Ovary (tissue), 9 donors: ENCODE data around the gene SLC5A6. TPM values are rescaled to one million over a fixed set of nuclear protein-coding genes. Genes with fewer than 3 reads are reported as not detected.

Experiments used
- DNase-seq, 5 donors: peaks; one replicate each; pipeline ENCODE4 v3.0.0-alpha.2; 2019 to 2020
- H3K27ac ChIP-seq, 2 donors: fragments of 200-600 bp; one replicate each; pipeline versions ENCODE4 v1.5.1 to v1.8.0; 2019 to 2022
- H3K27me3 ChIP-seq: fragments of 200-600 bp; one replicate; pipeline ENCODE4 v1.8.0; 2022
- H3K36me3 ChIP-seq: fragments of 200-600 bp; sonication (generic); one replicate; pipeline ENCODE4 v1.5.1; 2019
- H3K4me1 ChIP-seq: one replicate; pipeline ENCODE4 v1.8.1; 2013; ENCODE audit warnings: mild to moderate bottlenecking, moderate library complexity; ENCODE audit not compliant: insufficient read depth
- H3K4me3 ChIP-seq: fragments of 200-600 bp; sonication (generic); one replicate; pipeline ENCODE4 v1.5.1; 2017
- H3K9me3 ChIP-seq, 2 donors: fragments of 200-600 bp in 1 of 2; sonication (generic) in 1 of 2; one replicate each; pipeline versions ENCODE4 v1.5.1 to v1.8.1; 2013 to 2019; ENCODE audit warnings: mild to moderate bottlenecking in 1 of 2, moderate library complexity in 1 of 2
- EP300 ChIP-seq: sonication (generic); formaldehyde crosslinking; IDR thresholded peaks from one replicate; pipeline ENCODE4 v1.6.1; 2017; ENCODE audit warnings: antibody characterized with exemption
- POLR2A ChIP-seq: fragments of 450-650 bp; IDR thresholded peaks from one replicate; pipeline ENCODE4 v1.6.1; 2017; ENCODE audit warnings: antibody characterized with exemption, mild to moderate bottlenecking, moderate library complexity
- WGBS, 3 donors: extraction: QIAGEN DNeasy Blood & Tissue Kit in 1 of 3; methylation state at CpG; one replicate each; pipeline versions ENCODE4 v1.1.5 to v1.1.7; 2013 to 2017; 5-methylcytosine and 5-hydroxymethylcytosine counted together
- intact Hi-C, 4 donors: fragments of 100-400 bp; cut with DNase I; formaldehyde crosslinking; loops; one replicate each; pipeline versions ENCODE4 v1.11.0 to v1.15.1; 2022 to 2023
- polyA plus RNA-seq, 2 donors: library from polyadenylated mRNA; stranded (reverse); fragments of 200-250 nt in 1 of 2; fragments of 350-450 nt in 1 of 2; fragmentation: Illumina TruSeq in 1 of 2; extraction: RNeasy Lipid Tissue Mini Kit (QIAGEN cat#74804) in 1 of 2; gene quantifications; one replicate each; pipeline ENCODE4 v1.2.3, GENCODE V29; 2013 to 2014
- total RNA-seq, 7 donors: library from RNA; depleted of rRNA in 2 of 7; stranded (reverse); fragments of >200 nt in 2 of 7; fragmentation: NEBNext Ultra II Directional in 3 of 7; extraction: Animal tissue kit (Norgen Biotek cat#: 25700) in 3 of 7; gene quantifications; one replicate each; pipeline versions ENCODE4 v1.1.0 to v1.2.4, GENCODE V29; 2016 to 2023
- TF ChIP-seq, protein P1 (sequence below), 3 donors: fragments of 450-650 bp in 2 of 3; fragments of 200-600 bp in 1 of 3; IDR thresholded peaks; one replicate each; pipeline versions ENCODE4 v1.5.1 to v1.8.0; 2016 to 2022; ENCODE audit warnings: antibody characterized with exemption in 3 of 3, mild to moderate bottlenecking in 1 of 3
- donor health status: DM: no; HTN: no; CAD: no; lungs with moderate emphysema.
- donor health status: DM: no; HTN: no; CAD: no.
- donor health status: Bipolar disorder and iron deficiency.
- donor health status: DM: yes; HTN: yes; CAD: no.
- donor health status: DM: no; HTN: no; CAD: no.
- donor health status: DM: yes; HTN: yes; CAD: no.

The SLC5A6 gene
- total and polyA plus RNA-seq, 9 donors = 11.2 to 37.9 (median 19.2) TPM

DNA sequence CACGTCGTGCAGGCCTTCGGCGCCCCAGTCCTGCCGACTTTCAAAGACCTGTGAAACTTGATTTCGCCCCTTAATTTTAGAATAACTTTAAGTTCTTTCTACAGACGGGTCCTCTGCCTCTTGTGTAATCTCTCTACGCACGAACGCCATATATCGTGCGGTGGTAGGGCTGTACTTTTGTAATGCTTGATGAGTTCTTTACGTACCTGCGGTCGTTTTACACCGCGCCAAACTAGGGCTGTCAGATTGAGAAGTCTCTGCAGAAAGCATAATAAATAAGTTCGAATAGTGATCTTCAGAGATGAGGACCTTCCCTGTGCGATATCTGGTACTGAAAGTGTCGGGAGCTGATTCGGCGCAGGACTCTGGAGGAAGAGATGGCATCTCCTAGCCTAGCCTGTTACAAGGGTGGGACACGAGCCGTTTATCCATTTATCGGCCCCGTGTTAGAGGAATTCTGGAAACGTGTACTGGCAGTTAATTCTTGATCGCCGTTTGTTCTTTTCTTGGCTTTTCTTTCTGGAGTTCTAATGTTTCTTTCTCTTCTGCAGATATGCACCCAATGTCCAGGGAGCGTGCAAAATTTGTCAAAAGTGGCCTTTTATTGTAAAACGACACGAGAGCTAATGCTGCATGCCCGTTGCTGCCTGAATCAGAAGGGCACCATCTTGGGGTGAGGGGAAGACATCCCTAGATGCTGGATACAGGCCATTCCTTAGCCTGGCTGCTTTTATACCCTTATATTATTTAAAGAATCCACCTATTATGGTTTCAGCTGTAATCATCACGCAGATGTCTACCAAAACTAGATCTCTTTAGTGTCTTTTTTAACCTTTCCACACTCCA lies 781 bp upstream of the SLC5A6 start:
- Histone ChIP-seq H3K27me3 (no peaks in the 10 kb centered on the region), H3K4me3 (peak overlapping the region; percentile 50), H3K36me3 (no peaks in the 10 kb centered on the region), H3K27ac (peak overlapping the region; percentile 89 to 94), H3K9me3 (no peaks in the 10 kb centered on the region), H3K4me1 (peaks cover 8% of the 10 kb centered on the region)
- TF ChIP-seq POLR2A (no peak), EP300 (no peak)
- TF ChIP-seq, protein P1, sequence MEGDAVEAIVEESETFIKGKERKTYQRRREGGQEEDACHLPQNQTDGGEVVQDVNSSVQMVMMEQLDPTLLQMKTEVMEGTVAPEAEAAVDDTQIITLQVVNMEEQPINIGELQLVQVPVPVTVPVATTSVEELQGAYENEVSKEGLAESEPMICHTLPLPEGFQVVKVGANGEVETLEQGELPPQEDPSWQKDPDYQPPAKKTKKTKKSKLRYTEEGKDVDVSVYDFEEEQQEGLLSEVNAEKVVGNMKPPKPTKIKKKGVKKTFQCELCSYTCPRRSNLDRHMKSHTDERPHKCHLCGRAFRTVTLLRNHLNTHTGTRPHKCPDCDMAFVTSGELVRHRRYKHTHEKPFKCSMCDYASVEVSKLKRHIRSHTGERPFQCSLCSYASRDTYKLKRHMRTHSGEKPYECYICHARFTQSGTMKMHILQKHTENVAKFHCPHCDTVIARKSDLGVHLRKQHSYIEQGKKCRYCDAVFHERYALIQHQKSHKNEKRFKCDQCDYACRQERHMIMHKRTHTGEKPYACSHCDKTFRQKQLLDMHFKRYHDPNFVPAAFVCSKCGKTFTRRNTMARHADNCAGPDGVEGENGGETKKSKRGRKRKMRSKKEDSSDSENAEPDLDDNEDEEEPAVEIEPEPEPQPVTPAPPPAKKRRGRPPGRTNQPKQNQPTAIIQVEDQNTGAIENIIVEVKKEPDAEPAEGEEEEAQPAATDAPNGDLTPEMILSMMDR (IDR thresholded peaks at IDR 0.05) = no peak
- 7 to 9% (median 9%) methylated on average over 34 of the region's 34 CpGs for WGBS, 3 donors
- DNase-seq = no peak
- intact Hi-C loops = no loop called here

DNA sequence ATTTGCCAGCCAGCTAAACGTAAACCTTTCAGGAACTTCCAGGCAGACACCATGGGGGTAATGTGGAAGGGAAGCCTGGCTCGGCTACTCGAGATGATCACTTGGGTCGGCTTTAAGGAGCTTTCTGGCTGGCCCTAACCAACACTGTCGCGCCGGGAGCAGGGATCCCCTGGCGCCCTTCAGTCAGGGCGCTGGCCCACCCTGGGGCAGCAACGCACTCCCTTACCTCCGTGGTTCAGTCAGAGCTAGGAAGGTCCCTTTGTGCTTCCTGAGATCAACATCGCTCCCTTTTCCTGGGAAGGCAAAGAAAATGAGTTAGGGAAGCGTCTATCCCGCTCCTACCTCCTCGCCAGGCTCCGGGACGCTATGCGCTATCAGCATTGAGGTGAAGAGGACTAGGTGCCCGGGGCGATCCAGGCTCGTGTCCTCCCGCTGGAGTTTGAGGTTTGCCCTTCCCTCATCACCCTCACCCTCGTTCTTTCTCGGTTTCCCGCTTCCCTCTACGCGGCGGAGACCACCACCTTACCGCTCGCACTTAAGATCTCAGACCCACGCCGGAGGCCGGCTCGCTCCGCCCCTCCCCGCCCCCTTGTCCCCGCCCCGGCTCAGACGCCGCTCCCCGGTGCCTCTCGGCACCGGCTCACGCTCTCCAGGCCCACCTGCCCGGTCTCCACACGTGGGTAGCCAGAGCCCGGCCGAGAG lies 676 bp downstream of the SLC5A6 start:
- peak overlapping the region; percentile 89 to 94 for H3K27ac ChIP-seq
- peak overlapping the region; percentile 50 for H3K4me3 ChIP-seq
- no peaks in the 10 kb centered on the region for H3K9me3 ChIP-seq
- intact Hi-C loops = no loop called here
- WGBS, 3 donors = 1 to 2% (median 2%) methylated on average over 48 of the region's 48 CpGs
- H3K4me1 ChIP-seq = peaks cover 6% of the 10 kb centered on the region
- DNase-seq = peak in 1 of 5 donors; percentile 33
- no peak for TF ChIP-seq POLR2A
- no peak for TF ChIP-seq EP300
- TF ChIP-seq, protein P1 (IDR thresholded peaks at IDR 0.05) = no peak
- H3K27me3 ChIP-seq = no peaks in the 10 kb centered on the region
- no peaks in the 10 kb centered on the region for H3K36me3 ChIP-seq

DNA sequence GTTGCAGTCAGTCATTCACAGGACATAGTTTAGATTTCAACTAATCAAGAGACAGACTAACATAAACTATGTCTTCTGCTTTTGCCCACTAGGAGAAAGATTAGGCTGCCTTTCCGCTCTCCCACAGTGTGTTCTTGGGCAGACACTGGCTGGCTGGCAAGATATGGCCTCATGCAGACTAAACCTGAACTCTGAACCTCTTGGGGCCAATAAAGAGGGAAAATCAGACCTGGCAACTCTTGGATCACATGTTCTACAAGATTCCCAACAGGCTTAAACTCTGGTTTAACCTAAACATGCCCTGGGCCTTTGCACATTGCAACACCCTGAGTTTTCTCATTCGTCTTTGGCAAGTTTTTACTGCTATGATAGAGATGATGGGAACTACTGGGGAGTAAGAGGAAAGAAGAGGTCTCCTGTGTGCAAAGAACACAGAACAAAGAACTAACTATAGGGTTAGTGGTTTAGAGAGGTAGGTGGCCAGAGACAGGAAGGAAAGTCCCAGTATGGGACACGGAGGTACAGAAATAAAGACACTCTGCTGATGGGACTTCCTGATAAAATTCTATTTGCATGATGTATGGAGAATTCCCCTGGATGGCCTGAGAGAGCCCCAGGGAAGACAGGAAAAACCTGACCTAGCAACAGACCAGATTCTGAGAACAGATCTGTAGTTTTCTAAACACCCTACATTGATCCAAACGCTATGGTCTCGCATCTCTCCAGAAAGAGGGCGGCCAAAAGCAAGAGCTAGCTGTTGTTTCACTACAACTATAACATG lies 2.3 kb downstream of the SLC5A6 start:
- TF ChIP-seq, protein P1 (IDR thresholded peaks at IDR 0.05) = no peak
- no peak for TF ChIP-seq POLR2A
- no peak for TF ChIP-seq EP300
- H3K9me3 ChIP-seq = no peaks in the 10 kb centered on the region
- DNase-seq = no peak
- H3K4me3 ChIP-seq = no peak overlapping the region
- peaks cover 7% of the 10 kb centered on the region for H3K4me1 ChIP-seq
- H3K27ac ChIP-seq = no peak overlapping the region
- no peaks in the 10 kb centered on the region for H3K27me3 ChIP-seq
- H3K36me3 ChIP-seq = no peaks in the 10 kb centered on the region
- WGBS, 3 donors = 79 to 86% (median 83%) methylated on average over 6 of the region's 6 CpGs
- intact Hi-C loops = loop anchor here in 1 of 4 donors (10.0 kb wide), 1 partner anchor 245 kb away; no protein-coding TSS in a partner anchor

DNA sequence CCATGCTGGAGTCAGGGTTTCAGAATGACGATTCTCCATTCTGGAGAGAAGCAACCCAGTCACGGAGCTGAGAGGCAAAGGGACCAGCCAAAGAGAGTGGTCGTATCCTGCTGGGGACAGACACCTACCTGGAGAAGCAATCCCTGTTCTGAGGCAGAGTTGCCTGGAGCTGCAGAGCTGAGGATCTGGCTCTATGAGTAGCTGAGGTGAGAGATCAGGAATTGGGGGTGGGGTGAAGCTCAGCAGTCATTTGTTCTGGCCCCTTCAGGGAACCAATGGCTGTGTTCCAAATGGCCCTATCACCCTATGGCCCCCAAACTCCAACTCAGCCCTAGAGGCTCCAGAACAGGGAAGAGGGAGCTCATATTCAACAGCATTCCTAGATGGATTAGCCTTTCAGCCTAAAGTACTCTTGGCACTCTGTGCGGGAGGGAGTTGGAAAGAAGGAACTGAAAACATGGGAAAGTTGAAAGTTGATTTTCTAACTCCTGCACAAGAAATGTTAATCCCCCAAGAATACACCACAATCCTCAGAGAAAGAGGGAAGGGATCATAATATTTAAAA lies 3.5 kb downstream of the SLC5A6 start:
- no peak overlapping the region for H3K4me3 ChIP-seq
- H3K27me3 ChIP-seq = no peaks in the 10 kb centered on the region
- no peak for DNase-seq
- 80 to 87% (median 86%) methylated on average over 4 of the region's 4 CpGs for WGBS, 3 donors
- intact Hi-C loops = loop anchor here in 1 of 4 donors (10.0 kb wide), 1 partner anchor 244 kb away; no protein-coding TSS in a partner anchor
- H3K4me1 ChIP-seq = peaks cover 6% of the 10 kb centered on the region
- H3K36me3 ChIP-seq = no peaks in the 10 kb centered on the region
- H3K27ac ChIP-seq = no peak overlapping the region
- H3K9me3 ChIP-seq = no peaks in the 10 kb centered on the region
- TF ChIP-seq, protein P1 (IDR thresholded peaks at IDR 0.05) = no peak
- TF ChIP-seq EP300 (no peak), POLR2A (no peak)
